ENCODE results near the gene METTL26.

- TF ChIP-seq CTCF (IDR thresholded peaks at IDR 0.05) (no peak), POLR2A (IDR thresholded peaks at IDR 0.05) (no peak)
Measured at GRCh38 chr16:672851-673250, 36.7 kb upstream of the METTL26 start.

Measured in body of pancreas (tissue), 4 donors.